Prostate gland (tissue), 2 donors: ENCODE measurements around the gene GRIK5. TPM values are rescaled to one million over a fixed set of nuclear protein-coding genes. Genes with fewer than 3 reads are reported as not detected.

Experiments
- DNase-seq: peaks from one replicate; pipeline ENCODE4 v3.0.0-alpha.2; 2019; ENCODE audit warnings: low spot score
- H3K27ac ChIP-seq, 2 donors: fragments of 200-600 bp; sonication (generic); 2 replicates each; pipeline ENCODE4 v1.5.1; 2017 to 2019
- H3K27me3 ChIP-seq: fragments of 200-600 bp; sonication (generic); replicated peaks from 2 replicates; pipeline ENCODE4 v1.5.1; 2019; ENCODE audit not compliant: insufficient read depth
- H3K36me3 ChIP-seq, 2 donors: fragments of 200-600 bp; sonication (generic); 1 replicate in 1 of 2; 2 replicates in 1 of 2; pipeline versions ENCODE4 v1.5.1 to v1.8.1; 2017 to 2019
- H3K4me1 ChIP-seq: fragments of 200-600 bp; sonication (generic); replicated peaks from 2 replicates; pipeline ENCODE4 v1.5.1; 2019
- H3K4me3 ChIP-seq, 2 donors: fragments of 200-600 bp; sonication (generic); 2 replicates each; pipeline ENCODE4 v1.5.1; 2017 to 2019
- H3K9me3 ChIP-seq: fragments of 200-600 bp; sonication (generic); 2 replicates; pipeline ENCODE4 v1.5.1; 2017
- CTCF ChIP-seq, 4 experiments: fragments of 200-600 bp in 2 of 4; fragments of 450-650 bp in 2 of 4; sonication (generic) in 2 of 4; IDR thresholded peaks; 1 replicate in 3 of 4; 2 replicates in 1 of 4; pipeline ENCODE4 v1.5.1; 2016 to 2019; ENCODE audit warnings: antibody characterized with exemption in 4 of 4, mild to moderate bottlenecking in 2 of 4, moderate library complexity in 2 of 4
- POLR2A ChIP-seq: fragments of 450-650 bp; IDR thresholded peaks from one replicate; pipeline ENCODE4 v1.6.1; 2016; ENCODE audit warnings: antibody characterized with exemption, mild to moderate bottlenecking
- POLR2AphosphoS5 ChIP-seq: sonication (generic); formaldehyde crosslinking; IDR thresholded peaks from one replicate; pipeline ENCODE4 v1.6.1; 2017; ENCODE audit warnings: antibody characterized with exemption
- WGBS: methylation state at CpG from one replicate; pipeline ENCODE4 v1.1.5; 2018; 5-methylcytosine and 5-hydroxymethylcytosine counted together
- intact Hi-C: fragments of 100-400 bp; cut with DNase I; formaldehyde crosslinking; loops from one replicate; pipeline ENCODE4 v1.14.2; 2022
- total RNA-seq, 2 donors: library from RNA; depleted of rRNA; stranded (reverse); fragments of >200 nt; gene quantifications; one replicate each; pipeline ENCODE4 v1.1.0, GENCODE V29; 2016

Gene GRIK5
- total RNA-seq, 2 donors from 2014 or later = 1.3 to 25.2 TPM

- 81% methylated on average over 36 of the region's 36 CpGs for WGBS
- Histone ChIP-seq H3K27me3 (no peaks in the 10 kb centered on the region), H3K27ac (no peak overlapping the region), H3K4me3 (no peak overlapping the region), H3K9me3 (no peaks in the 10 kb centered on the region), H3K36me3 (no peaks in the 10 kb centered on the region), H3K4me1 (peaks cover 7% of the 10 kb centered on the region)
- no peak for DNase-seq
- intact Hi-C loops = no loop called here
- TF ChIP-seq CTCF (IDR thresholded peaks at IDR 0.05) (no peak), POLR2AphosphoS5 (no peak), POLR2A (no peak)
Observed at GRCh38 chr19:42095142-42095813, 25.3 kb upstream of the GRIK5 start.

GRCh38 chr19:42093926-42094325, 23.9 kb upstream of the GRIK5 start:
- Histone ChIP-seq H3K4me3 (no peak overlapping the region), H3K9me3 (no peaks in the 10 kb centered on the region), H3K27me3 (no peaks in the 10 kb centered on the region), H3K27ac (no peak overlapping the region), H3K4me1 (peaks cover under 1% of the 10 kb centered on the region), H3K36me3 (no peaks in the 10 kb centered on the region)
- no peak for DNase-seq
- intact Hi-C loops = no loop called here
- WGBS = 70% methylated on average over 4 of the region's 4 CpGs
- TF ChIP-seq POLR2A (no peak), POLR2AphosphoS5 (no peak), CTCF (IDR thresholded peaks at IDR 0.05) (no peak)

- WGBS = 66% methylated on average over 4 of the region's 4 CpGs
- no peak for TF ChIP-seq POLR2AphosphoS5
- H3K4me1 ChIP-seq = no peaks in the 10 kb centered on the region
Observed at GRCh38 chr19:42093505-42093904, 23.5 kb upstream of the GRIK5 start.

GRCh38 chr19:42092350-42092749, 22.3 kb upstream of the GRIK5 start:
- Histone ChIP-seq H3K27me3 (no peaks in the 10 kb centered on the region), H3K4me1 (no peaks in the 10 kb centered on the region), H3K4me3 (no peak overlapping the region), H3K9me3 (no peaks in the 10 kb centered on the region), H3K36me3 (no peaks in the 10 kb centered on the region), H3K27ac (no peak overlapping the region)
- no peak for DNase-seq
- 49% methylated on average over 5 of the region's 5 CpGs for WGBS
- TF ChIP-seq POLR2A (no peak), CTCF (IDR thresholded peaks at IDR 0.05) (peak in 1 of 4 experiments; percentile 36)
- intact Hi-C loops = no loop called here

More at GRCh38 chr19:42093505-42093904, 23.5 kb upstream of the GRIK5 start:
- Histone ChIP-seq H3K36me3 (no peaks in the 10 kb centered on the region), H3K9me3 (no peaks in the 10 kb centered on the region), H3K27me3 (no peaks in the 10 kb centered on the region), H3K4me3 (no peak overlapping the region), H3K27ac (no peak overlapping the region)
- intact Hi-C loops = no loop called here
- DNase-seq = no peak

- Histone ChIP-seq H3K4me1 (no peaks in the 10 kb centered on the region), H3K9me3 (no peaks in the 10 kb centered on the region), H3K27me3 (no peaks in the 10 kb centered on the region), H3K27ac (no peak overlapping the region), H3K4me3 (no peak overlapping the region), H3K36me3 (no peaks in the 10 kb centered on the region)
- no peak for DNase-seq
- 45% methylated on average over 10 of the region's 10 CpGs for WGBS
- TF ChIP-seq POLR2AphosphoS5 (no peak), CTCF (IDR thresholded peaks at IDR 0.05) (no peak), POLR2A (no peak)
- intact Hi-C loops = no loop called here
Observed at GRCh38 chr19:42091742-42092141, 21.7 kb upstream of the GRIK5 start.
